HG03520 (cell line): Measurements from ENCODE around the gene PSMG2.
"Not testable (repeated sequence)": the region's sequence is repeated elsewhere in the genome, so short reads cannot be mapped to it uniquely, and the experiment has no call there.

Source experiments
- ATAC-seq: cut with Tn5 transposase; IDR thresholded peaks from one replicate; pipeline ENCODE4 v1.9.1; 2021; ENCODE audit warnings: mild to moderate bottlenecking, moderate library complexity; ENCODE audit not compliant: unreplicated experiment

The PSMG2 gene

DNA sequence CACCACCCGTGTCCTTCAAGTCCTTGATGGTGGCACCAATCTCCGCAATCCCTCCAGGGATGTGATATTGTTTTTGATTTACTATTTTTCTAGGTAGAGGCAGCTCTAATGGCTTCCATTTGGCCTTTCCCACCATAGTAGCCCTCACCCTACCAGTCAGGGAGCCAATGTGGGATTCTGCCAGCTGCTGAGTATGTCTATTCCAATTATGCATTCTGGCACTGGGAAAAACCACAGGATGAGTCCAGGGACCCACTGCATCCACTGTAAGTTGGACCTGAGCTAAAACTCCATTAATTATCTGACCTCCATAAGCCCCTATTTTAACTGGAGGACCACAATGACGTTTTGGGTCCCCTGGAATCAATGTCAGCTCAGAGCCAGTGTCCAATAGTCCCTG lies 55.7 kb downstream of the PSMG2 start:
- not testable (repeated sequence) for ATAC-seq

DNA sequence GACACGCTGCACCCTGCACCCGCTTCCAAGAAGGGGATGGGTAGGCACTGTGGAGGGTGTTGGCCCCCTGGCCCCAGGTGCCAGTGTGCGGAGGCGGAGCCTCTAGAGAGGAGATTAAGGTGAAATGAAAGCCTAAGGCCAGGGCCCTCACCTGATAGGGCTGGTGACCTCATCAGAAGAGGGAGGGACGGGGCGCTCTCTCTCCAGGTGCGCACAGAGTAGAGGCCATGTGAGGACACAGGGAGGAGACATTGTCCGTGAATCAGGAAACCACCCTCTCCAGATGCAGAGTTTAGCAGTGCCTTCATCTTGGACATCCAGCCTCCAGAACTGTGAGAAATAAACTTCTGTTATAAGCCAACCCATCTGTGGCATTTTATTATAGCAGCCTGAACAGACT lies 62.3 kb downstream of the PSMG2 start:
- ATAC-seq, result no peak

DNA sequence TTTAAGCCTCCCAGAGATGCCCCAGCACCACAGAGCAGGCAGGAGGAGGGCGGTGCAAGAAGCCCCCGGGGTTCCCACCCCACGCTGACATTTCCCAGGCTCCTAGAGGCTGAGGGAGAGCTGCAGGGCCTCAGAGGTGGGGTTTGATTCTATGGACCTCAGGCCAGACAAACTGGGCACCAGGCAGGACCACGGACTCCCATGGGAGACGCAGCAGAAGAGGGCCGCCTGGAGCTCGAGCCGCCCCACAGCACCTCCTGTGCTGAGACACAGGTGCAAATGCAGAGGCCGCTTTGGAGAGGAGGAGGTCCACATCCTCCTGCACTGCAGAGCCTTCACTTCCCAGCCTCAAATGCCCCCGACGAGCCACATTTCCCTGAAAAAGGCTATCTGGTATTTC lies 62.7 kb downstream of the PSMG2 start:
- no peak for ATAC-seq

DNA sequence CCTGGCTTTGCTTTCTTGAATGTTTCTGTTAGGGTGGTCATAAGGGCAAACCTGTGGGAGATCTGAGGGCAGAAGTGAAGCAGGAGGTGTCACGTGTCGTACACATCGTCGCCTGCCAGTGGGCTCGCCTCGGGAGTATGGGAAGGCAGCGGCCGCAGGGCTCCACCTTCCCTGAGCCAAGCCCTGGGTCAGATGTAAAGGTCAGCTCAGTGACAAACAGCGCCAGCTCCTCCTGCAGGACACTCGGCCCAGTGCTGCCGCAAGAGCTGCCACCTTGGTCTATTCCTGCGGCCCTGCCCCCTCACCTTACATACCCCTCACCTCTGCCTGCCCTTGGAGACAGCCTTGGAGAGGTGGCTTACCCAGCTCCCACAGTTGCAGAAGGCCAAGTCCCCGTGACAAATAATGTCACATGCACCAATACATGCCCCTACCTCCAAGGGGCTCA lies 64.2 kb downstream of the PSMG2 start:
- ATAC-seq, result no peak

DNA sequence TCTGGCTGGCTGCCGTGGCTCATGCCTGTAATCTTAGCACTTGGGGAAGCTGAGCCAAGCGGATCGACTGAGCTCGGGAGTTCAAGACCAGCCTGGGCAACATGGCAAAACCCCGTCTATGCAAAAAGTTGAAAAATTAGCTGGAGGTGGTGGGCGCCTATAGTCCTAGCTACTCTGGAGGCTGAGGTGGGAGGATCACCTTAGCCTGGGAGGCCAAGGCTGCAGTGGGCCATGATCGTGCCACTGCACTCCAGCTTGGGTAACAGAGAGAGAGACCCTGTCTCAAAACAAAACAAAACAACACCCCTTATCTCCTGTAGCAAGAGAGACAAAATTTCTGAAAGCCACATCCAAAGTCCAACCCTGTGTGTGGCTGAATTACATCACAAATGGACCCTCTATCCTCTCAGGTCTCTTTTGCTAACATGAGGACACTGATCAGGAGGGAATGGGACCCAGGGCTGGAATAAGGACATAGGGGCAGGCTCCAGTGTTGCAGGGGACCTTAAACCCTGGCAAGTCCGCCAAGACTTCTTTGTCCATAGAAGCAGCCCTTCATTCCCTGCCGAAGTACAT lies 64.8 kb downstream of the PSMG2 start:
- no peak for ATAC-seq

DNA sequence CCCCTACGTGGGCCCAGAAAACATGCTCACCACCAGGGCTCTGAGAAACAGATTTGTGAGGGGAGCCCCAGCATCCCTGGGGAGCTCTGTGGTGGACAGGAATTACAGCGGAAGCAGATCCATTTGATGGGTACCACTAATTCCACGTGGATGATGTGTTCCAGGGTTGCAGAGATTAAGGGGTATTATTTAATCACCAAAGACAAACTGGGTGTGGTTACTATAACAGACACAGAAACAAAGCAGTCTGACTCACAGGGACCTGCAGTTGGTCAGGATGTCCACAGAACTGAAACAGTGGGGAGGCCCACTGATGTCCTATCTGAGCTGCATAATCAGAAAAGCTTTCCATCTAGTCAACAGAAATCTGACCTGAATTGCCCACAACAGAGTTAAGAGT lies 65.8 kb downstream of the PSMG2 start:
- no peak for ATAC-seq

DNA sequence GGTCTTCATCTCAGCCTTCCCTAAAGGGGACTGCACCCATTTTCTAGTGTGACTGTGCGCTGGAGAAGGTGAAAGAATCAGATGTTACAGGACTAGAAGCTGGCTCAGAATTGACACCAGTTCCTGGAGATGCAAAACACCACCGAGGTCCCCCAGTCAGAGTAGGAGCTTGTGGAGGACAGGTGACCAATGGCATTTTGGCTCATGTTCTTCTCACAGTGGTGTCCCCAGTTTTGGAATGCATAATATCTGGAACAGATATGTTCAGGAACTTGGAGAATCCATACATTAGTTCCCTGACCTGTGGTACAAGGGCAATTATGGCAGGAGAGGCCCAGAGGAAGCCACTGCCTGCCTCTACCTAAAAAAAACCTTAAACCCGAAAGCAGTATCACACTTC lies 66.3 kb downstream of the PSMG2 start:
- no peak for ATAC-seq

DNA sequence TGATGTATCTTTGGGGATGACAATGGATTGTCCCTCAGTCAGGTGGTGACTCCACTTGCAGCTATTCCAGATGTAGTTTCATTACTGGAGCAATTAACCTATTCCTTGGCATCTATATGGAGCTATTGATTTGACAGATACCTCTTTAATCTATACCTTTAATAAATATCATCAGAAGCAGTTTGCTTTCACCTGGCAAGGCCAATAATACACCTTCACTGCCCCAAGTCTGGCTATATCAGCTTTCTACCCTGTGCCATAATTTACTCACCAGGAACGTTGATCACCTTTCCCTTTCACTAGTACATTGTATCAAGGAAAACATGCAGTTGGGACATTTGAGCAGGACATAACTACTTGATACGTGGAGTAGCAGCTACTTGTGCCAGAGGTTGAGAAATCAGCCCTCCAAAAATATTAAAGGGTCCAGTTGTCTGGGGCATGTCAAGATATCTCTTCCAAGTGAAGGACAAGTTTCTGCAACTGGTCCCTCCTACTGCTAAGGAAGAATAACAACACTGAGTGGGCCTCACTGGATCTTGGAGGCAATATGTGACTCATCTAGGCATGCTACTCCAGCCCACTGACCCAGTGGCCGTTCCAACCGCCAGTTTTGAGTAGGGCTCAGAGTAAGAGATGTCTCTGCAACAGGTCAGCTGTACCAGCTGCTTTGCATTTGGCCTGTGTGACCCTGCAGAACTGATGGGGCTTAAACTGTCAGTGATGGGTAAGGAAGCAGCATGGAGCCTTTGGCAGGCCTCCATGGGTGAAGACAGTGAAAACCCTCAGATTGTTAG lies 67.0 kb downstream of the PSMG2 start:
- no peak for ATAC-seq

DNA sequence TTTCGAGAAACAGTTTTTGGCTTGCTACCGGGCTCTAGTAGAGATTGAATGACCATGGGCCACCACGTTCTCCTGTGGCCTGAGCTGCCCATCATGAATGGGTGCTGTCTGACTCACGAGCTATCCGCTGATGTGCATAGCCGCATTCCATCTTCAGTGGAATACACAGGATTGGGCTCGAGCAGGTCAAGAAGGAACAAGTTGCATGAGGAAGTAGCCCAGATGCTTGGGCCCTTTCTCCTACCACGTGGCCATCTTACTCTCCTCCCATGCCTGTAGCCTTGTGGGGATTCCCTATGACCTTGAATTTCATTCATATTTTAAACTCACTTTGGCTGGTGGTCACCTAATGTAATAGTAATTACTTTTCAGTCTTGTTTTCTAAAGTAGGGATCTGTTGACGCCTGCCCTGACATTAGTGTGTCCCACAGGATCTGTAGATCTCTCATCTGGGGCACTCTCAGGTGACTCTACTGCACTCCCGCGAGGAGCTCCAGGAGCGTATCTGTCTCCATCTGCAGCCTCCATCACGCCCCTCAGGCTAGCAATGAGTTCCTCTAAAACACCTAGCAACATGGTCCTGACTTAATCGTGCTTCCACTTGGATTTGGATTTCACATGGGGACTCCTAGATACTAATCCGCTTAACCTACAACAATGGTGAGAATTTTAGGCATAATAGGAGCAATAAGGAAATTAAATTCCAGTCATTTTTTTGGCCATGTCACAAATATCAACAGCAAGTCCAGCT lies 67.8 kb downstream of the PSMG2 start:
- no peak for ATAC-seq

DNA sequence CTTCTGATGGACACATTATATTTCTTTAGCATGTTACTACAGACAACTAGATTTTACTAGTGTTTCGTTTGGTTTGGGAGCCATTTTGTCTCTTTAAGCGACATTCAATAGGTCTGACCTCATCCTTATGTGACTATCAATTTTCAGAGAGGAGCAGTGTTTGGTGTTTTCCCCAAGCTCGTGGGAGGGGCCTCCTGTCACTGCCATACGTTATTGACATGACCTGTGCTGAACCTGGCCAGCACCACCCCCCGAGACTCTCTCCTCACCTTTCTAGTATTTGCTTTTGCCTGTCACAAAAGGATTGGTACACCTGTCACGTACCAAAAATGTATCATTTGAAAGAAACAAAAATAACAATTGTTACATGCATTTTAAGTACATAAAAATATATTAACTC lies 69.3 kb downstream of the PSMG2 start:
- ATAC-seq, result no peak

DNA sequence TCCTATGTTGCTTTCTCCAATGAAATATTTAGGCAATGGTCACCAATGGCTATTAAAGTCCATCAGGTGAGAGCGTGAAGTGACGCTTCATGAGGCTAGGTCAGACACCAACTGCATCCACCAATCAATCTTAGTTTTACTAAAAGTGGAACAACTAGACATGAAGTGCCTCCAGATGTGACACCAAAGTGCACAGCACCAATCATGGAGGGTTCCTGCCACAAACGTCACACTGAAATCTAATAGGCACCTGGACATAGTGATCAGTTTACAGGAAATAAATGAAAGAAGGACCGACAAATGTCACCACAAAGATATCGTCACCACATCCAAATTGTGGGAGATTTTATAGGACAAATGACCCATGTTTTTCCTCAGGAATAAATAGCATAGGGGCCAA lies 70.5 kb downstream of the PSMG2 start:
- ATAC-seq, result no peak

DNA sequence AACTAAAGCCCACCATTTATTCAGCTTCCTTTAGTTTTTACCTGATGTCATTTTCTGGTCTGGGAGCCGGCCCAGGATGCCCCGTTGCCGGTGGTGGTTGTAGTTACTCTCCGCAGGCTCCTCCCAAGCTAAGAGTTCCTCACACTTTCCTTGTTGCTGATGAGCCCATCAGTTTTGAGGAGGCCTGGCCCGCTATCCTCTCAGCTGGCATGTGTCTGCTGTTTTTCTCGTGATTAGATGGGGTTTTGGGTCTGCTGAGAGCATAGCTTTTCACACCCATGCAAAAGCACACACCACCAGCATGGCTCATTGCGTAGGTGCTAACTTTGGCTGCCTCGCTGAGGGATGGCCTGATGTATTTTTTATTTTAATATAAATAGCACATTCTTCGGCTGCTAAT lies 72.1 kb downstream of the PSMG2 start:
- ATAC-seq, result no peak
